Neural progenitor cell (in vitro differentiated cells): ENCODE measurements around the gene FGFBP3. TPM values are rescaled to one million over a fixed set of nuclear protein-coding genes. Genes with fewer than 3 reads are reported as not detected.

Source experiments
- DNase-seq: peaks from one replicate; pipeline ENCODE4 v3.0.0-alpha.2; 2016; ENCODE audit warnings: low spot score
- H2AFZ ChIP-seq: fragments of 200-600 bp; sonication (generic); replicated peaks from 2 replicates; pipeline ENCODE4 v1.6.1; 2016; ENCODE audit warnings: antibody characterized with exemption
- H3F3A ChIP-seq: fragments of 200-600 bp; sonication (generic); 2 replicates; pipeline ENCODE4 v1.6.1; 2016; ENCODE audit warnings: antibody characterized with exemption, low read depth
- H3K27ac ChIP-seq: fragments of 200-600 bp; sonication (generic); 2 replicates; pipeline ENCODE4 v1.5.1; 2016; ENCODE audit warnings: mild to moderate bottlenecking
- H3K27me3 ChIP-seq: fragments of 200-600 bp; sonication (generic); 2 replicates; pipeline ENCODE4 v1.6.1; 2016; ENCODE audit warnings: mild to moderate bottlenecking, moderate library complexity
- H3K36me3 ChIP-seq: fragments of 200-600 bp; sonication (generic); 2 replicates; pipeline ENCODE4 v1.5.1; 2016
- H3K4me1 ChIP-seq: fragments of 200-600 bp; sonication (generic); 2 replicates; pipeline ENCODE4 v1.6.1; 2016; ENCODE audit warnings: mixed run types
- H3K4me2 ChIP-seq: fragments of 200-600 bp; sonication (generic); 2 replicates; pipeline ENCODE4 v1.6.1; 2016
- H3K4me3 ChIP-seq: fragments of 200-600 bp; sonication (generic); 2 replicates; pipeline ENCODE4 v1.5.1; 2016
- H3K79me2 ChIP-seq: fragments of 200-600 bp; sonication (generic); 2 replicates; pipeline ENCODE4 v1.6.1; 2016; ENCODE audit warnings: low read depth
- H3K9ac ChIP-seq: fragments of 200-600 bp; sonication (generic); 2 replicates; pipeline ENCODE4 v1.6.1; 2016
- H3K9me3 ChIP-seq: fragments of 200-600 bp; sonication (generic); 2 replicates; pipeline ENCODE4 v1.5.1; 2016; ENCODE audit warnings: low read depth
- H4K20me1 ChIP-seq: fragments of 200-600 bp; sonication (generic); 2 replicates; pipeline ENCODE4 v1.6.1; 2016; ENCODE audit warnings: low read depth
- H3K27ac Mint-ChIP-seq: 3 replicates; pipeline ENCODE4 v1.8.0; 2021; ENCODE audit warnings: mixed read lengths
- H3K27me3 Mint-ChIP-seq: 2 replicates; pipeline ENCODE4 v1.8.0; 2022; ENCODE audit warnings: low read depth, mild to moderate bottlenecking, inconsistent platforms, moderate library complexity, mixed read lengths; ENCODE audit not compliant: insufficient read depth
- H3K36me3 Mint-ChIP-seq: 3 replicates; pipeline ENCODE4 v1.8.0; 2021; ENCODE audit warnings: mixed read lengths
- H3K4me1 Mint-ChIP-seq: 3 replicates; pipeline ENCODE4 v1.8.0; 2021; ENCODE audit warnings: mixed read lengths
- H3K4me3 Mint-ChIP-seq: 3 replicates; pipeline ENCODE4 v1.8.0; 2021; ENCODE audit warnings: mild to moderate bottlenecking, moderate library complexity, mixed read lengths
- H3K9me3 Mint-ChIP-seq: 3 replicates; pipeline ENCODE4 v1.8.0; 2020; ENCODE audit warnings: mixed read lengths
- EZH2 ChIP-seq: fragments of 200-600 bp; sonication (generic); IDR thresholded peaks from 2 replicates; pipeline ENCODE4 v1.6.1; 2017; ENCODE audit warnings: antibody characterized with exemption, mild to moderate bottlenecking, moderate library complexity
- EZH2phosphoT487 ChIP-seq: fragments of 200-600 bp; sonication (generic); IDR thresholded peaks from 2 replicates; pipeline ENCODE4 v1.6.1; 2017; ENCODE audit warnings: antibody characterized with exemption
- total RNA-seq: library from RNA; depleted of rRNA; stranded (reverse); fragments of >200 nt; gene quantifications from 2 replicates; pipeline ENCODE4 v1.2.3, GENCODE V29; 2015; ENCODE audit warnings: low replicate concordance
- TF ChIP-seq, protein P1 (sequence below): fragments of 200-600 bp; sonication (generic); IDR thresholded peaks from 2 replicates; pipeline ENCODE4 v1.5.1; 2017; ENCODE audit warnings: antibody characterized with exemption, mild to moderate bottlenecking

Gene FGFBP3
- total RNA-seq, 1 donor from 2014 or later: 14.0 TPM

DNA sequence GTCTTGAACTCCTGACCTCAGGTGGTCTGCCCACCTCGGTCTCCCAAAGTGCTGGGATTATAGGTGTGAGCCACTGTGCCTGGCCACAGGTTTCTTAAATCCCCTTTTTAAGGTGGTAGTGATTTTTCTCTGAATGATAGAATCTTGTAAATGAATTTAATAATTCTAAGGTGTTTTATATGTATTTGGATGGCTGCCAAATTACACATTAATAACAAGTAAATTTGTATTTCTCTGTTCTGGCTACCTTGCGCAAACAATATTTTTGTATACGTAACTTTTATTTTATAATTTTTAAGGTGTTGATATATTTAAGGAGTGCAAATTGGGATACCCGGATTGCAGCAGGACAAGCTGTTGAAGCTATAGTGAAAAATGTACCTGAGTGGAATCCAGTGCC is 30.4 kb upstream of the FGFBP3 start:
- no peak overlapping the region for H3K4me2 ChIP-seq
- H3K4me1 ChIP-seq: no peaks in the 10 kb centered on the region
- H3F3A ChIP-seq: peaks cover 20% of the 10 kb centered on the region
- peaks cover 28% of the 10 kb centered on the region for H3K36me3 ChIP-seq
- no peak overlapping the region for H3K9ac ChIP-seq
- H3K9me3 ChIP-seq: no peaks in the 10 kb centered on the region
- H3K27ac ChIP-seq: no peak overlapping the region
- no peak overlapping the region for H2AFZ ChIP-seq
- Mint-ChIP-seq H3K27me3 (no peaks in the 10 kb centered on the region), H3K9me3 (no peaks in the 10 kb centered on the region), H3K4me3 (no peak overlapping the region), H3K36me3 (peaks cover 40% of the 10 kb centered on the region), H3K4me1 (no peaks in the 10 kb centered on the region), H3K27ac (no peak overlapping the region)
- H3K79me2 ChIP-seq: peaks cover 82% of the 10 kb centered on the region
- no peaks in the 10 kb centered on the region for H3K27me3 ChIP-seq
- DNase-seq: no peak
- H4K20me1 ChIP-seq: peaks cover 44% of the 10 kb centered on the region
- no peak overlapping the region for H3K4me3 ChIP-seq
- TF ChIP-seq EZH2phosphoT487: no peak
- no peak for TF ChIP-seq EZH2
- TF ChIP-seq, protein P1, sequence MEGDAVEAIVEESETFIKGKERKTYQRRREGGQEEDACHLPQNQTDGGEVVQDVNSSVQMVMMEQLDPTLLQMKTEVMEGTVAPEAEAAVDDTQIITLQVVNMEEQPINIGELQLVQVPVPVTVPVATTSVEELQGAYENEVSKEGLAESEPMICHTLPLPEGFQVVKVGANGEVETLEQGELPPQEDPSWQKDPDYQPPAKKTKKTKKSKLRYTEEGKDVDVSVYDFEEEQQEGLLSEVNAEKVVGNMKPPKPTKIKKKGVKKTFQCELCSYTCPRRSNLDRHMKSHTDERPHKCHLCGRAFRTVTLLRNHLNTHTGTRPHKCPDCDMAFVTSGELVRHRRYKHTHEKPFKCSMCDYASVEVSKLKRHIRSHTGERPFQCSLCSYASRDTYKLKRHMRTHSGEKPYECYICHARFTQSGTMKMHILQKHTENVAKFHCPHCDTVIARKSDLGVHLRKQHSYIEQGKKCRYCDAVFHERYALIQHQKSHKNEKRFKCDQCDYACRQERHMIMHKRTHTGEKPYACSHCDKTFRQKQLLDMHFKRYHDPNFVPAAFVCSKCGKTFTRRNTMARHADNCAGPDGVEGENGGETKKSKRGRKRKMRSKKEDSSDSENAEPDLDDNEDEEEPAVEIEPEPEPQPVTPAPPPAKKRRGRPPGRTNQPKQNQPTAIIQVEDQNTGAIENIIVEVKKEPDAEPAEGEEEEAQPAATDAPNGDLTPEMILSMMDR: no peak

DNA sequence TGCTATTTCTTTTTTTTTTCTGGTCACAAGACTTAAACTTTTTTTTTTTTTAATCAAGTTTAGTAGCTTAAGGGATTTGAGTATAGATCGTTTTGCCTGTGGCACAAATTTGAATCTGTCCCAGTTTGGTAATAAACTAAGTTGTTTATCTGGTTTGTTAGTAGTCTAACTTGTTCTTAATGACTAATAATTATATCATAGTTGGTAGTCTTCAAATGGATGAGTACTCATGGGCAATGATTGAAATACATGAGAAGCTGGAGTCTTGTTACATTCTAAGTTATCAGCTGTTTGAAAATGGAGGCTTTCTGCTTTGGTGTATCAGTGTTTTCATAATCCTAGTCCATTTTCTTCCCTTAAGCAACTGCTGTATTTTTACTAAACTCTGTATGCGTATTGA is 26.6 kb upstream of the FGFBP3 start:
- Mint-ChIP-seq H3K4me3 (no peak overlapping the region), H3K36me3 (peaks cover 47% of the 10 kb centered on the region), H3K9me3 (no peaks in the 10 kb centered on the region), H3K27ac (no peak overlapping the region), H3K4me1 (no peaks in the 10 kb centered on the region), H3K27me3 (no peaks in the 10 kb centered on the region)
- H3K79me2 ChIP-seq: peaks cover 99% of the 10 kb centered on the region
- peaks cover 16% of the 10 kb centered on the region for H3F3A ChIP-seq
- peaks cover 18% of the 10 kb centered on the region for H3K36me3 ChIP-seq
- no peak overlapping the region for H2AFZ ChIP-seq
- peaks cover 79% of the 10 kb centered on the region for H4K20me1 ChIP-seq
- no peak overlapping the region for H3K4me3 ChIP-seq
- H3K9me3 ChIP-seq: no peaks in the 10 kb centered on the region
- no peak overlapping the region for H3K9ac ChIP-seq
- no peak overlapping the region for H3K27ac ChIP-seq
- TF ChIP-seq EZH2 (no peak), EZH2phosphoT487 (no peak)
- TF ChIP-seq, protein P1: no peak
- DNase-seq: no peak
- no peak overlapping the region for H3K4me2 ChIP-seq
- no peaks in the 10 kb centered on the region for H3K4me1 ChIP-seq
- H3K27me3 ChIP-seq: no peaks in the 10 kb centered on the region

DNA sequence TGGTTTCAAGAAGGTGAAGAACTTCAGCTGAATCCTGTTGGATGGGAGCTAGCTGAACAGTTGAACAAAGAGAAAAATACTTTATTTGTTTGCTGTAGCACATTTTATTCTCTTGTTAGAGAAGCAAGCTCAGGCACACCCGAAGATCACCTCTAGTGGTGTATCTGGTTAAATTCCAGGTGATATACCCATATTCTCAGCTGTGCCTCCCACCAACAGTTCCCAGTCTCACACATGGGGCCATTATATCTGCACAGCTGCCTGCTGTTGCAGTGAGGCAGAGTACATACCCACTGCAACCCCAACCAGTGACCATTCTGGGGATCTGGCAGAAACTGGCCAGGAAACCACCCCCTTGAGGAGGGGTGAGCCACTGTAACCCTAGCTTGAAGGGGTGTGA is 23.5 kb upstream of the FGFBP3 start:
- Mint-ChIP-seq H3K9me3 (no peaks in the 10 kb centered on the region), H3K36me3 (peaks cover 40% of the 10 kb centered on the region), H3K27ac (no peak overlapping the region), H3K4me1 (peaks cover 4% of the 10 kb centered on the region), H3K27me3 (no peaks in the 10 kb centered on the region), H3K4me3 (no peak overlapping the region)
- TF ChIP-seq, protein P1: no peak
- TF ChIP-seq EZH2 (no peak), EZH2phosphoT487 (no peak)
- Histone ChIP-seq H3K4me2 (no peak overlapping the region), H3K36me3 (peaks cover 14% of the 10 kb centered on the region), H3F3A (peaks cover 14% of the 10 kb centered on the region), H3K79me2 (peaks cover 99% of the 10 kb centered on the region), H3K9ac (no peak overlapping the region), H3K27me3 (no peaks in the 10 kb centered on the region), H3K27ac (no peak overlapping the region), H2AFZ (no peak overlapping the region), H3K4me3 (no peak overlapping the region), H3K9me3 (no peaks in the 10 kb centered on the region), H4K20me1 (peaks cover 85% of the 10 kb centered on the region), H3K4me1 (no peaks in the 10 kb centered on the region)
- no peak for DNase-seq
